Activated naive CD8-positive, alpha-beta T cell treated with anti-CD3 and anti-CD28 coated beads, Interleukin-2, amount 10 ng/mL, durations not matched to agents 7 days and 5 days (primary cell): ENCODE results near the gene TMEM63C. TPM values are rescaled to one million over a fixed set of nuclear protein-coding genes. Genes with fewer than 3 reads are reported as not detected.
"Not testable (repeated sequence)": the region's sequence is repeated elsewhere in the genome, so short reads cannot be mapped to it uniquely, and the experiment has no call there.

Experiments used
- ATAC-seq: fragments of 150-1000 bp; cut with Tn5 transposase; one replicate; pipeline ENCODE4 v1.10.0; 2021; ENCODE audit warnings: low read depth, moderate library complexity
- POLR2A ChIA-PET: fragments of 350-600 bp; sonication (Branson Sonifier 250); formaldehyde crosslinking; loops from one replicate; lab custom pipeline; 2021; ENCODE audit warnings: antibody characterized with exemption; lab: Charles Lee
- DNase-seq: peaks from one replicate; pipeline ENCODE4 v3.0.0; 2021
- H3K27ac Mint-ChIP-seq: one replicate; pipeline ENCODE4 v1.8.0; 2022; ENCODE audit warnings: mild to moderate bottlenecking, mixed read lengths
- H3K27me3 Mint-ChIP-seq: one replicate; pipeline ENCODE4 v1.8.0; 2022; ENCODE audit warnings: mild to moderate bottlenecking, moderate library complexity, mixed read lengths
- H3K36me3 Mint-ChIP-seq: one replicate; pipeline ENCODE4 v1.8.0; 2021; ENCODE audit warnings: mild to moderate bottlenecking, mixed read lengths
- H3K4me1 Mint-ChIP-seq: one replicate; pipeline ENCODE4 v1.8.0; 2021; ENCODE audit warnings: mixed read lengths
- H3K4me3 Mint-ChIP-seq: one replicate; pipeline ENCODE4 v1.8.0; 2022; ENCODE audit warnings: mild to moderate bottlenecking, moderate library complexity, mixed read lengths
- H3K9me3 Mint-ChIP-seq: one replicate; pipeline ENCODE4 v1.8.0; 2021; ENCODE audit warnings: mixed read lengths
- total RNA-seq, 2 experiments: library from RNA; stranded (reverse); gene quantifications; one replicate each; pipeline ENCODE4 v1.2.3, GENCODE V29; 2021

TMEM63C gene
- total RNA-seq, 2 experiments from 2014 or later, result 0.48 to 1.4 TPM

DNA sequence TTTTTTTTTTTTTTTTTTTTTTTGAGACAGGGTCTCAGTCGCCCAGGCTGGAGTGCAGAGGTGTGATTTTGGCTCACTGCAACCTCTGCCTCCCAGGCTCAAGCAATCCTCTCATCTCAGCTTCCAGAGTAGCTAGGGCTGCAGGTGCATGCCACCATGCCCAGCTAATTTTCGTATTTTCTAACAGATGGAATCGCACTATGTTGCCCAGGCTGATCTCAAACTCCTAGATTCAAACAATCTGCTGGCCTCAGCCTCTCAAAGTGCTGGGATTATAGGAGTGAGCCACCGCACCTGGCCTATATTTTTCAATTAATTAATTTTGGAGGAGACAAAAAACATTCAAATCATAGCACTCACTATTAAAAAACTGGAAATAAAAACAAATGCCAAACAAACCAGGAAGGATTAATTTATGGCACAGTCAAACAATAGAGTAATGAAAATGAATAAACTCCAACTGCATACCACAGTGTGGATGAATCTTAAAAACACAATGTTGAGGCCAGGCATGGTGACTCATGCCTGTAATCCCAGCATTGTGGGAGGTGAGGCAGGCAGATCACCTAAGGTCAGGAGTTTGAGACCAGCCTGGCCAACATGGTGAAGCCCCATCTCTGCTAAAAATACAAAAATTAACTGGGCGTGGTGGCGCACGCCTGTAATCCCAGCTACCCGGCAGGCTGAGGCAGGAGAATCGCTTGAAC is 7.5 kb upstream of the TMEM63C start:
- not testable (repeated sequence) for H3K4me1 Mint-ChIP-seq, DNase-seq, H3K27ac Mint-ChIP-seq, H3K4me3 Mint-ChIP-seq, H3K36me3 Mint-ChIP-seq, H3K9me3 Mint-ChIP-seq, ATAC-seq
- POLR2A ChIA-PET, result interaction anchor here (0.7 kb wide), 1 partner anchor 224 kb away, joined by 3 read pairs; no protein-coding TSS in a partner anchor
- peaks cover 19% of the 10 kb centered on the region for H3K27me3 Mint-ChIP-seq

DNA sequence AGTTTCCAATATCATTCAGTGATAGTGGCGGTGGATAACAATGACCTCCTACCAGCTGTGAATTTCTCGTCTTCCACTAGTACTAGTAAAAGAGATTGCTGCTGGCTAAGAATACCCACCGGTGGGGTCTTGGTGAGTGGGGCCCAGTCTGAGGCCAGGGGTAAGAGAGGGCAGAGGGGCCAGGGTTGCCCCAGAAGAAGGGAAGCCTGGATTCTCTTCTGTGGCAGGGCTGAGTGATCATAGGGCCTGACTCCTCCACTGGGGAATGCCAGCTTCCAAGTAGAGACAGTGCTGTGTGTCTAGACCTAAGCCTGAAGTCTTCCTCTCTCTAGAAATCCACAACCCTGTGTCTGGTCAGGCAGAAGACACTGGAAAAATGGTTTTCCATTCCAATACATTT is 5.8 kb upstream of the TMEM63C start:
- POLR2A ChIA-PET, result no interaction called here
- Mint-ChIP-seq H3K36me3 (no peaks in the 10 kb centered on the region), H3K9me3 (peaks cover 1% of the 10 kb centered on the region), H3K27ac (no peak overlapping the region), H3K4me3 (no peak overlapping the region), H3K4me1 (peaks cover 4% of the 10 kb centered on the region), H3K27me3 (peaks cover 32% of the 10 kb centered on the region)
- ATAC-seq, result no peak
- no peak for DNase-seq

DNA sequence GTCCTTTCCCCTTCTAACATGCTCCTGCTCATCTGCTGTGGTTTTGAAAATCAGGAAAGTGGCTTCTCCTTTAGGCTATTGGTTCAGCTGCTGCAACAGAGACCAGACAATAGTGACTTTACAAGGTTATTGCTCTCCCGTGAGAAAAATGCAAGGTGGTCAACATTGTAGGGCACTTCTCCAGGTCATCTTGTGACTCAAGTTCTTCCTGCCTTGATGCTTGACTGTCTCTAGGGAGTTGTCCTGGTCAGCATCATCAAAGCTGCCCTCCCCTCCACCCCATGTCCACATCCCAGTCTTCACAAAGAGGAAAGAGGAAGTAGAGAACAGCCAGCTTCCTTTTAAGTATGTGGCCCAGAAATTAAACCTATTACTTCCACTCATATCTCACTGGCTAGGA is 3.9 kb upstream of the TMEM63C start:
- H3K9me3 Mint-ChIP-seq, result no peaks in the 10 kb centered on the region

DNA sequence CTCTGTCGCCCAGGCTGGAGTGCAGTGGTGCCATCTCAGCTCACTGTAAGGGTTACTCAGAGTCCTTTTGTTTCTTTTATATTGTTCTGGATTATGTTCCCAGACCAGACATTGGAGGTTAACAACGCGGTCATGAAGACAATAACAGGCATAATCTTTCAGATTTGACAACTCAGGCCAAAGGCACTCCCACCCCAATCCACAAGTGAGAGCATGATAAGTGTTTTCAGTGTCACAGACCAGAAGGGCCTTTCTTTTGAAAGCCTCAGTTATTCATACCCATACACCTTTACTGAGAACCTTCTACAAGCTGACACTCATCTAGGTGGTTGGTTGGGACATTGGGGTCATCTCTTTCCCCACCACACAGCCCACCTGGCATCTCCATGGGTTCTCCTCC is 2.9 kb upstream of the TMEM63C start:
- DNase-seq, result no peak
- no peak for ATAC-seq
- H3K4me1 Mint-ChIP-seq, result peaks cover 11% of the 10 kb centered on the region
- H3K27me3 Mint-ChIP-seq, result peaks cover 27% of the 10 kb centered on the region
- H3K27ac Mint-ChIP-seq, result no peak overlapping the region
- no peaks in the 10 kb centered on the region for H3K9me3 Mint-ChIP-seq
- POLR2A ChIA-PET, result no interaction called here
- H3K4me3 Mint-ChIP-seq, result no peak overlapping the region
- H3K36me3 Mint-ChIP-seq, result no peaks in the 10 kb centered on the region

More for the DNA sequence above, 3.9 kb upstream of the TMEM63C start:
- Mint-ChIP-seq H3K4me1 (peaks cover 11% of the 10 kb centered on the region), H3K27ac (no peak overlapping the region), H3K27me3 (peaks cover 35% of the 10 kb centered on the region), H3K4me3 (no peak overlapping the region), H3K36me3 (no peaks in the 10 kb centered on the region)
- ATAC-seq (no peak), DNase-seq (no peak)
- POLR2A ChIA-PET, result no interaction called here

DNA sequence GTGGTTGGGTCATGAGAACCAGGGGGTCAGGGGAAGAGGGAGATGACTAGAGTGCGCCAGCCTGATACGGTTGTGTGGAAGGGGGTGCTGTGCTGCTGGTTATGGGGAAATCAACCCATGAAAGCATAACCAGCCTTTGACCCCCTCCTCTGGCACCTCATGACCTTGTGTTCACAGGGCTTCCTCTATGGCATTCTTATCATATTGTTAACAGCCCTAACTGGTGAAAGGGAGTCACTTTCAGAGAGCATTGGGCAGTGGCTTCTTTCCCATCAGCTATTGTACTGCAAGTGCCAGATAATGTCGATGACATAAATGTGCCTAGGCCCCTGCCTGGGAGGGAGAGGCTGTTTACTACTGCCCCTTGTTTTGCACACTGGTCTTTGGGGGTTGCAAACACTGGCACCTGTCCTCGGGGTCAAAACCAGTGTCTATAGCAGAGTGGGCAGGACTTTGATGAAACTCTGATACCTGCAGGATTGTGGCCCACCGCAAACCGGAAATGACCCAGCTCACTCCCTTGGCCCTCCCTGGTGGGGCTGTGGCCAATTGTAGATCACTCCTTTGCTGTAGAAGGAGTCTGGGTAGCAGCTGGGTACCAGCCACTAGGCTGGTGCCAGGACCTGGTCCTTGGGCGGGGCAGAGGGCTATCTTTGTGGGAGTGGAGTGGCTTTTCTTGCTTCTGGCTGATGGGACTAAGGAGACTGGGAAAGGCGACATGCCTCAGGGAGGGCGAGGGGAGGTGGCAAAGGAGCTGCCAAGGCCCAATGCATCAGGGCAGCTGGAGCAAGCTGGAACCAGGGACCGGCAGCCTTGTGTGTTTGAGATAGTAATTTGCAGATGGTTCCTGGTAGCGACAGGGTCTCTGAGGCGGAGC is 634 bp upstream of the TMEM63C start:
- Mint-ChIP-seq H3K27ac (no peak overlapping the region), H3K36me3 (no peaks in the 10 kb centered on the region), H3K27me3 (peaks cover 27% of the 10 kb centered on the region), H3K9me3 (no peaks in the 10 kb centered on the region), H3K4me1 (peaks cover 11% of the 10 kb centered on the region), H3K4me3 (peak overlapping the region; percentile 69)
- no peak for ATAC-seq
- DNase-seq, result no peak
- POLR2A ChIA-PET, result no interaction called here

DNA sequence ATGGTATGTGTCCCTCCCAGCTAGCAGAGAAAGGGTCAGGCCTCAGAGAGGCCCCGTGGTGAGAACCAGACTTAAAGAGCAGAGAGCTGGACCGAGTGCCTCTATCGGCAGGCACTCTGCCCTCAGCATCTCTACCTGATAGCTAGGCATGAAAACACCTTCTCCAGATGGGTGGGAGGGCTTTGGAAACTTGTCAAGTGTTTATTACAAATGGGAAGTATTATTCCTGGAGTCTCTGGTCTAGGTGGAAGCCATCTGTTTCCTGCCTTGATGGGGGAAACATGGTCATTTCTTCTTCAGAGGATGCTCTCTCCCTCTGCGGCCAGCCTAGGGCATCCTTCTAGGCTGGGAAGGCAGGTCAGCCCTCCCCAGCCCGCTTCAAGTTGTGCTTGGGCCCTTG is 2.3 kb downstream of the TMEM63C start:
- H3K4me1 Mint-ChIP-seq, result peaks cover 6% of the 10 kb centered on the region
- no peak overlapping the region for H3K27ac Mint-ChIP-seq
- H3K27me3 Mint-ChIP-seq, result peaks cover 28% of the 10 kb centered on the region
- DNase-seq (no peak), ATAC-seq (no peak)
- no peak overlapping the region for H3K4me3 Mint-ChIP-seq
- POLR2A ChIA-PET, result no interaction called here
- H3K9me3 Mint-ChIP-seq, result no peaks in the 10 kb centered on the region
- no peaks in the 10 kb centered on the region for H3K36me3 Mint-ChIP-seq

DNA sequence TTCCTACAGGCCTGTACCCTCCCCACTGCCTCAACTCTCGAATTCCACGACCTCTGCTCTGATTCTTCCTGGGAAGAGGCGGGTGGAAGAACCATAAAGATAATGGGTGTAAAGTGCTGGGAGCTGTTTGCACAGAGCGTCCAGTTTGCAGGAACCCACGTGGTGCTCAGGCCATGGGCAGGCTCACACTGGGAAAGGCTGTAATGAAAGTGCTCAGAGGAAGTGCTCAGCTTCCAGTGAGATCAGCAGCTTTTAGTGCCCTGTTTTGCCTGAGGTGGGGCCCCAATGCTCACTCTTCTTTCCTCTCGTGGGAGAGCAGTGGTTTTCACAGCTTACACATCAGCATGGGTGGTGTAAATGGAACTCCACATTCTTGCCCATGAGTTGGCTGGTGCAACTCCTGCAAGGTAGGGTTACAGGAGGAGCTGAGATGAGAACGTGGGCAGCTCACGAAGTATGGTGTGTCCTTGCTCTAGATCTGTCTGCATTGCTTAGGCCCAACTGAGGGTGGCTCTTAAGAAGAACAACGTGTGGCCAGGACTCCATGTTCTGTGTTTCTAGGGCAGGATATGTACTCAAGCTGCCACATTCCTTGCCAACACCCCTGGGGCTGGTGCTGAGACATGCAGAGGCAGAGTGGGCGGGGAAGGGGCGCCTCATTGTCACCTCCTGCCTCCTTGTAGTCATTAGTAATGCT is 2.9 kb downstream of the TMEM63C start:
- Mint-ChIP-seq H3K4me3 (no peak overlapping the region), H3K36me3 (no peaks in the 10 kb centered on the region), H3K27ac (no peak overlapping the region), H3K4me1 (peaks cover 6% of the 10 kb centered on the region), H3K9me3 (no peaks in the 10 kb centered on the region), H3K27me3 (peaks cover 28% of the 10 kb centered on the region)
- ATAC-seq (no peak), DNase-seq (no peak)
- POLR2A ChIA-PET, result interaction anchor here (0.5 kb wide), 1 partner anchor 1640 kb away, joined by 3 read pairs; no protein-coding TSS in a partner anchor

DNA sequence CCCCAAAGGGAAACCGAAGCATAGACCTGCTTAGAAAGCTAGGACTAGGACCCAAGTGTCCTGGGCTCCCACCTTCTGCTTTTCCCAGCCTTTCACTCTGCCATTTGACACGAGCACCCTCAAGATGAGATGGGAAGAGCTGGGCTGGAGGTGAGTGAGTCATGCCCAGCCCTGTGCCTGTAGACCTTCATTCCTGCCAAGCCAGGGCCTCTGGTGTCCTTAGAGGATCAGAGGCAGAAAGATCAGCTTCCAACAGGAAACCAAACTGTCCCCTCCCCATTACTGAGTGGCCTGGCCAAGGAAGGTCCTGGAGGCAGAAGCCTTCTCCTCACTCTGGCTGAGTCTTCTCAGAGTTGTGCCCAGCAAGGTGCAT is 3.5 kb downstream of the TMEM63C start:
- Mint-ChIP-seq H3K27ac (no peak overlapping the region), H3K4me1 (peaks cover 6% of the 10 kb centered on the region), H3K27me3 (peaks cover 26% of the 10 kb centered on the region), H3K36me3 (no peaks in the 10 kb centered on the region), H3K4me3 (no peak overlapping the region), H3K9me3 (no peaks in the 10 kb centered on the region)
- ATAC-seq (no peak), DNase-seq (no peak)
- POLR2A ChIA-PET, result interaction anchor here (0.5 kb wide), 1 partner anchor 1640 kb away, joined by 3 read pairs; no protein-coding TSS in a partner anchor

DNA sequence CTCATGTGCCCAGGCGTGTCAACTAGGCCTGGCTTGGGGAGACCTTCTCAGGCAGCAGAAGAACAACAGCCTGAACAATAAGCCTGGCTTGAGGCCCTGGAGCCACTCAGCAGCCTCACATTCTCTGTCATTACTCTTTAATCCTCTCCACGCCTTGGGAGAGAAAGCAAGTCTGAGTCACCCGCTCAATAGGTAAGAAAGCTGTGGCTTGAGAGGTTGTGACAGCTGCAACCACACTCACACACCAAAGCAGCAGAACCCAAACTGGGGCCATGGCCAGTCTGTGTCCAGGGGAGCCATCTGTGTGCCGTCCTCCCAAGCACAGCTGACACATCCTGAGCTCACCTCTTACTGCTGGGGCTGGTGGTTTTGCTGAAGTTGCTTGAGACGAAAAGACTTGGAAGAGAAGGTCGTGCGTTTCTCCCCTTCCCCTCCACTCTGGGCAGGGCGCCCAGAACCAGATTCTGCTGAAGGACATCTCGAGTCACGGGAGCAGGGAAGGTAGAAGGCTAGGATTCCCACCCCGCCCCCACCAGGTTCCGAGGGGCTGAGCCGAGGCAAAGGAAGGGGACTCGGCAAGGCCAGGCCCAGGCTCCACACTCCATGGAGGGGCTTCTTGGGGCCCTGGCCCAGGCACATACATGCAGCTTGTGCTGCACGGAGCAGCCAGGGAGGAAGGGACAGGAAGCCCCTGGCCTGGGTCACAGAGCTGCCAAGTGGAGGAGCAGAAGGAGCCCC is 5.5 kb downstream of the TMEM63C start:
- no peak for ATAC-seq
- Mint-ChIP-seq H3K36me3 (no peaks in the 10 kb centered on the region), H3K4me1 (peaks cover 2% of the 10 kb centered on the region), H3K27me3 (peaks cover 14% of the 10 kb centered on the region), H3K9me3 (no peaks in the 10 kb centered on the region), H3K27ac (no peak overlapping the region), H3K4me3 (no peak overlapping the region)
- DNase-seq, result no peak
- POLR2A ChIA-PET, result no interaction called here

DNA sequence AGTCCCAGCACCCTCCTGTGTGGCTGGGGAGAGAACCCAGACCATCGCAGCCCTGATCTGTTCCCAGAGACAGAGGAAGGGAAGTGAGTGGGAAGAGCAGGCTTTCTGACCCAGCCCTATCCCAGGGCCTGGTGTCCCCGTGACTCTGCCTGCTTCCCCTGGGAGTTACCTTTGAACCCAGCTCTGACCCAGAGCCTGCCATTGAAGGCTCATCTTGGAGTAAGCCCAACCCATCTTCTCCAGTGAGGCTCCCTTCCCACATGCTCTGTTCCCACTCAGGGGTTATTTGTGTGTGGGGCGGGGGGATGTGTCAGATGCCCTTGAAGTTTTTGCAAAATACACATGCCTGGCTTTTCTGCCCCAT is 6.0 kb downstream of the TMEM63C start:
- DNase-seq, result no peak
- POLR2A ChIA-PET, result no interaction called here
- no peaks in the 10 kb centered on the region for H3K9me3 Mint-ChIP-seq
- H3K27me3 Mint-ChIP-seq, result peaks cover 15% of the 10 kb centered on the region
- H3K36me3 Mint-ChIP-seq, result no peaks in the 10 kb centered on the region
- no peak for ATAC-seq
- H3K4me3 Mint-ChIP-seq, result no peak overlapping the region
- no peak overlapping the region for H3K27ac Mint-ChIP-seq
- H3K4me1 Mint-ChIP-seq, result peaks cover under 1% of the 10 kb centered on the region

DNA sequence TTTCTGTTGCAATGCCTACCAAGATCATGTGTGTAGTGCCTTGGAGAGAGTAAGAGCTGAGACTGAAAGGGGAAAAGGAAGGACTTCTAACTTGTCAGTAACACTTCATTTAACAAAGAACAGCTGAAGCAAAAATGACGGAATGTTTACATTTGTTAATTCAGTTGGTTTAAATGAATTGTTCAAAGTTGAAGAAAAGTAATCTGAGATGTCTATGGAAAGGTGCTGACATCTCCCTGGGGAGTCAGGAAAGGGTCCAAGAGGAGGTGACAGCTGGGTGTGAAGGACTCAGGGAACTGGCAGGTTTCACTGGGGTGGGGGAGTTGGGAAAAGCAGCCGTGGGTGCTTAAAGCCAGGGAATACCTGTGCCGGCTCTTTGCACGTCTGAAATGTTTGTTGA is 7.9 kb downstream of the TMEM63C start:
- Mint-ChIP-seq H3K27me3 (peaks cover 16% of the 10 kb centered on the region), H3K9me3 (no peaks in the 10 kb centered on the region), H3K4me1 (no peaks in the 10 kb centered on the region), H3K27ac (no peak overlapping the region), H3K4me3 (no peak overlapping the region), H3K36me3 (no peaks in the 10 kb centered on the region)
- POLR2A ChIA-PET, result no interaction called here
- no peak for DNase-seq
- no peak for ATAC-seq

DNA sequence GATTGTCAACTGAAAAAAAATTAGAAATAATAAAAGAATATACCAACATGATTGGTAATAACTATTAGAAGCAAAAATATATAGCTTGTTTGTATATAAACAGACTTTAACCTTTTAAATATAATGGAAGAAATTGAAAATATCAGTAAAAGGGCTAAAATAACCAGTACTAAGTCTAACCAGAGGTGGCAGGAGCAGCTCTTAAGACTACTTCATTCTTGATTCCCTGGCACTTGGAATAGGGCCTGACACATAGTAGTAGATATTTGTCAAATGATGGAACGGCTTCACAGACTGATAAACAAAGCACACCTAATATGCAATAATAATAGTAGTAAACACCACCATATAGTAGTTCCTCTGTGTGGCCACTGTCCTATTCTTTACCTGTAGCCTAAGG is 9.4 kb downstream of the TMEM63C start:
- no peak overlapping the region for H3K4me3 Mint-ChIP-seq
- POLR2A ChIA-PET, result no interaction called here
- ATAC-seq (no peak), DNase-seq (no peak)
- H3K4me1 Mint-ChIP-seq, result no peaks in the 10 kb centered on the region
- H3K9me3 Mint-ChIP-seq, result no peaks in the 10 kb centered on the region
- H3K27me3 Mint-ChIP-seq, result peaks cover 16% of the 10 kb centered on the region
- H3K27ac Mint-ChIP-seq, result no peak overlapping the region
- H3K36me3 Mint-ChIP-seq, result no peaks in the 10 kb centered on the region

DNA sequence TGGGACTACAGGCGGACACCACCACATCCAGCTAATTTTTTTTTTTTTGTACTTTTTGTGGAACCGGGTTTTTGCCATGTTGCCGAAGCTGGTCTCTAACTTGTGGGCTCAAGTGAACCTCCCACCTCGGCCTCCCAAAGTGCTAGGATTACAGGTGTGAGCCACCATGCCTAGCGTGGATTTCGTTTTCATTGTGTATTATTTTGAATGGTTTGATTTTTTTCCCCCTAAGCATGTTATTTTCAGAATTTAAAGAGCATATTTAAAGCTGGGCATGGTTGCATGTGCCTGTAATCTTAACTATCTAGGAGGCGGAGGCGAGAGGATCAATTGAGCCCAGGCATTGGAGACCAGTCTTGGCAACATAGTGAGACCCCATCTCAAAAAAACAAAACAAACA is 13.1 kb downstream of the TMEM63C start:
- DNase-seq, result no peak
- Mint-ChIP-seq H3K4me1 (no peaks in the 10 kb centered on the region), H3K36me3 (no peaks in the 10 kb centered on the region), H3K4me3 (no peak overlapping the region), H3K9me3 (no peaks in the 10 kb centered on the region), H3K27me3 (peaks cover 9% of the 10 kb centered on the region), H3K27ac (no peak overlapping the region)
- POLR2A ChIA-PET, result no interaction called here
- no peak for ATAC-seq
